HG02981 (cell line): ENCODE results near the gene NRXN3.
A peak's percentile ranks its signal among the peaks of the same experiment; 100 is the strongest.

Experiments used
- ATAC-seq: cut with Tn5 transposase; IDR thresholded peaks from one replicate; pipeline ENCODE4 v1.9.1; 2021; ENCODE audit warnings: mild to moderate bottlenecking, moderate library complexity; ENCODE audit not compliant: unreplicated experiment

The NRXN3 gene

DNA sequence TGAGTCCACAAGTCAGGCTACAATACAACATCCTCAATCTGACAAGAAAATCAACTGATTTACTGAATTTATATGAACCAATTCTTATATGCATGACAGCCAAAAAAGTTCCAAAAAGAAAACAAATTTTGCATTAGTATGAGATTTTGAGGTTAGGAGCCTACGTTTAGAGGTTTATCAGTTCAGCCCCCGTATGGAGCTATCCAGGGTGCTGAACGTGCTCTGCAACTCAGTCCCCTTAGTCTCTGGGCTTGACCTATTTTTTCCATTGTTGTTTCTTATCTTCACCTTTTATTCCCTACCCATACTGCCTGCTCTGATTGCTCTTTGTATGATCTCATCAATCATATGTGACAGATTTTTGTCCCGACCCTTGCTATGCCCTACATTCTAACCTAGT, 693.0 kb downstream of the NRXN3 start:
- ATAC-seq = no peak

DNA sequence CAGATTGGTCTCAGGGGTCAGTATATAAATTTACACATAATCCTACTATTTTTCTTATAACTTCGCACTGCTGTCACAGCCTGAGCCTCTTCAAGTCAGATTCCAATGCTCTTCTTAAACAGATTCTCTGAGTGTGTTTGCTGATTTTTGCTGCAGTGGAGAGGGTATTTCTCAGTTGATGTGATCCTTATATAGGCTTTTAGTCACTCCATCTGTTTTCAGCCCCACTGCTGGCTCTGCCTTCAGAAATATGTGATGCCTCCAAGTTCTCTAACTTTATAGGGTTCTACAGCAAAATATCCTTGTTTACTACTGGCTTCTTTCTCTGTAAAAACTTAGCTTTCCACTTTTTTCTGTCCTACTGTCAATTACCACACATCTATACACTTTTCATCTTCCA, 702.7 kb downstream of the NRXN3 start:
- ATAC-seq = no peak

DNA sequence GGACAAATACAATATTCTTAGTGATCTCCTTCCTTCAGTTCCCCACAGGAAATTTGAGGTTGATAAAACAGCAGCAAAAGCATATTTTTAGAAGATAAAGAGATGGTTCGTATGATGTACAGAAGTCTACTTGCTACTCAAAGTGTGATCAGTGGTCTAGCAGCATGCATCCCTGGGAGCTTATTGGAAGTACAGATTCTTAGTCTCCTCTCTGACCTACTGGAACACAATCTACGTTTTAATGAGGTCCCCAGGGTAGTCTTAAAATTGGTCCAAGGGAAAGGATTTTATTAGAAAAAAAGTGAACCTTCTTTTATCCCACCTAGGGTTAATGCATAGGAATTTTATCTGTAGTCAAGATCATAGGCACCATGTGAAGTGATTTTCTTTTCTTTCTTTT, 703.4 kb downstream of the NRXN3 start:
- ATAC-seq = no peak

DNA sequence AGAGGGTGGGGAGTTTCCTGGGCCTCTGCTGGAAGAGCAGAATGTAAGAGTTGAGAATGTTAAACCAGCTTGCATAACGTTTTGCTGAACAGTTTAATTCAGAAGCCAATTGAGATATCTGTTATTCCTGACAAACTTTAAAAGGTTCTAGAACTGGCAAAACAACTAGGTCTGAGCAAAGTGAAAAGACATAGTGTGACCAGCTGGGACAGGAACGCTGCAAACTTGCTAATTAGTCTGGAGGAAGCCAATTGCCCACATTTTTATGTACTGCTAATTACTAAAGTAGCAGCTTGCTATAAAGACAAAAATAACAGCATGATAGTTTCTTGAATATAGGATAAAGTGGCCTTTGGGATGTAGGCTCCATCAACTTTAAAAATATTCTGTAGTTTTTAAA, 704.9 kb downstream of the NRXN3 start:
- no peak for ATAC-seq

DNA sequence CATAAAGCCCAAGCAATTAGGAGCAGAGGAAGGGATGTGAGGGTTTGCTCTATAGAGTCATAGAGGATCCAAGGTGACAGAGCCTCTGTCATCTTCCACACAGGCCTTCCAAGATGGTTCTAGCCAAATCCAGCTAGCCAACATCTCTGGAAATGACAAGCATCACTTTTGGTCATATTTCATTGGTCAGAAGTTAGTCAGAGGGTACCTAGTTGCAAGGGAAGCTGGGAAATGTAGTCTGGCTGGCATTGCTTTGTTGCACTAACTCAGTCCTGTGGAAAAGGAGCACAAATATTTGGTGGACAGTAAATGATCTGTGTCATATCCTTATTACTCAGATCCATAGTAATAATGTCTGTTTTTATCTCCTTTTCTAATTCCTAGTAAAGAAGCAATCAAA, 715.7 kb downstream of the NRXN3 start:
- ATAC-seq = no peak

DNA sequence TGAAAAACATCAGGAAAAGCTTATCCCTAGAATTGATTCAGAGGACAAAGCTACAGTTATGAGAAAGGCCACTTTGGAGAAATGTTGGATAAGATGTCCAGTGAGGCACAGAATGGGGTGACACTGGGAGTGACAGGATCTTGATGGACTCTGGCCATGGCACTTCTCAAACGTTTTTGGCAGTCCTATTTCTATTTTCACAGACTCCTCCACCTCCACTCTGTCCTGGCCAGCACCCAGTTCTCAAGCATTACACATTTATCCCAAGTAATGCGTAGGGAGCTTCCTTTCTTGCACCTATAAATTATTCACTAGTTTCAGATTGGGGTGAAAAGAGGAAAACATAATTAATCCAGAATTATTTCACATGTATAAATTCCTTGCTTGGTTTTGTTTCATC, 727.3 kb downstream of the NRXN3 start:
- no peak for ATAC-seq

DNA sequence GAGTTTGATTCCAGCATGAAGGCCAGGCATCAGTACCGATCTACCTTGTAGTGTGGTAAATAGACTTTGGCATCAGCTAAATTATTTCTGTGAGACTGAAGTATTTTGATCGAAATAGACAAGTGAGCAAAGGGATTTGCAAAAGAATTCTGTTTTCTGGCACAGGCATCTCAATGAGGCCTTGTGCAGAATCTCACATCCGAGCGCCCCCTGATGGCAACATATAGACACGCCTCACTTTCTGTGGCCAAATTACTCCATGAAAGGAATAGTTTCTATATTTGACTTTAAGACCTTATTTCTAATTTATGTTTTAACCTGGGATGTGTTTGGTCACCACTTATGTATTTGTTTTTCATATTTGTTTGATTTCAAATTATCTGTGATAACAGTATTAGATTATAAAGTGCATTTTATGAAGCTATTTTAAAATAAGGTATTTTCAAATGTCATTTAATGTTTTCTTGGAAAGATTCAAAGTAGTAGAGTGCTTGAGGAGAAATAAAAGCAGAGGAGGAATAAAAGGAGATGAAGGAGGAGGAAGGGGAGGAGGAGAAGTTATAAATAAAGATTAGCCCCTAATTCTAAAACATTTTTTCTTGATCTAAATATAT, 731.9 kb downstream of the NRXN3 start:
- no peak for ATAC-seq

DNA sequence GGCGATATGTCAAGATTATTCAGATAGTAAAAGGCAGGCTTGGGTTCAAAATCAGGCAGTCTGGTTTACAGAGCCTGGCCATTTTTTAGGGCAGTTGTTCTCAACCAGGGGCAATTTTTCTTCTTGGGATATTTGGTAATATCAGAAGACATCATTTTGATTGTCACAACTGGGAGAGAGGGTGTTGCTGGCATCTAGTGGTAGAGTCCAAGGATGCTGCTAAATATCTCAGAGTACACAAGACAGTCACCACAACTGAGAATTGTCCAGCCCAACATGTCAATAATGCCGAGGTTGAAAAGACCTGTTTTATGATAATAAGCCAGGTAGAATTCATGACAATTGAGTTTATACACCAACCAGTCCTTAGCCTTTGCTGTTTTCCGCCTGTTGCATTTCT, 733.9 kb downstream of the NRXN3 start:
- no peak for ATAC-seq

DNA sequence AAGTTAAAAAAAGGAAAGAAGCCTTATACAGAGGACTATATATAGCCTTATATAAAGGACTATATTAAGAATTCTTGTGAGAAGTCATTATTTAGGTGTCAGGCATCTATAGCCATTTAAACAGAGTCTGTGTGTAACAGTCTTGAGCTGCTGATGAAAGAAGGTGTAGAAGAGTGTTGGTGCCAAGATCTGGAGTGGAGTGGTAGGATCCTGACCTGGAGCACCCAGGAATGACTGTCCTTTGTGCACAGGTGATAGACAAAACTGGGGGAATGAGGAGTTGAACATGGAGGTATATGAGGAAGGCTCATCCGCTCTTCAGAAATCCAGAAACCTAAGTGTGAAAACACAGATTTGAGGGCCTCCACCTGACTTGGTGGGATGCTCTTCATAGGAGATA, 747.3 kb downstream of the NRXN3 start:
- ATAC-seq = no peak

DNA sequence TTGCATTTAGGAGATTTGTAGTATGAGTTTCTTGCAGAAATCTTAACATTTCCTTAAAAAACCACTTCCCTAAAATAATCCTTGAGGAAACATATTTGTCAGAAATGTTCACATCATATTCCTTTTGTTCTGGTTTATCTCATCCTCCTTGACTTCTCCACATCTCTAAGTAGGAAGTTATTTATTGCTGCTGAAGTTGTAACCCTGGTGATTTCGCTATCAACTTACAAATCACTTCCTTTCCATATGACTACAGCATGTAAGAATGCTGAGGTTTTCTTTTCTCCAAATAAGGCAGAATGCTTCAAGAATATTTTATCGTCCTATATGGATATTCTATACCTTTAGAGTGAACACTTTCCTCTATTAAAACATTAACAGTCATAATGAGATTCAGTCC, 751.7 kb downstream of the NRXN3 start:
- ATAC-seq = no peak

DNA sequence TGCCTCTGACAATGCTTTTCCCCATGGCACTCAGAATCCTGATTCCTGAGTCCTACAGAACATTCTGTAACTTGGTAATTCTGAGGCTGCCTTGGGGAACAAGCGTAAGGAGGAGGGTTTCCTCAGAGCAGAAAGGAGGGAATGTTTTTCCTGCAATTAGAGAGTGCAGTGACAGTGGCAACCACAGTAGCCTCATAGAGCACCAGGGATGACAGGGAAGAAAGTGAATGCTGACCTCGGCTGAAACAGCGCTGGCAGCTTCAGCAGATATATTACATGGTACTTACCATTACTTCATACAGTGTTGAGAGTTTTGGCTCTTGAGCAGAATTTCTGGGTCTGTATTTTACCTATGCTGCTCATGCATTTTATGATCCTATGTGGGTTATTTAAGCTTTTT, 757.1 kb downstream of the NRXN3 start:
- no peak for ATAC-seq

DNA sequence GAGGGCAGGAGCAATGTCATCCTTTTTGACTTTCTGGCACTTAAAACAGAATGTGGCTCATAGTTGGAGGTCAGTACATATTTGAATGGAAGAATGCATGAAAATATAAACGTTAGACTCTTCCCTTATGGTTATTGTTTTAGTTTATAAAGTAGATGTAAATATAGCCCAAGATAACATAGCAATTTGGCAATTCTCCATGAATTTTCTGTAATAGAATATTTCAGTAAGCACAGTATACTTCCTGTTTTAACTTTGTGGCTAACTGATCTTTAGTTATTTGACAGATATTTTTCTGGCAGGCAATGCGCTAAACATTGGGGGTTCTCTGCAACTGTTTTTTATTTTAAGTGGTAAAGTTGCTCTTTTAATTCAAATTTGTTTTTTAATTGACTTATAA, 763.0 kb downstream of the NRXN3 start:
- ATAC-seq = no peak

DNA sequence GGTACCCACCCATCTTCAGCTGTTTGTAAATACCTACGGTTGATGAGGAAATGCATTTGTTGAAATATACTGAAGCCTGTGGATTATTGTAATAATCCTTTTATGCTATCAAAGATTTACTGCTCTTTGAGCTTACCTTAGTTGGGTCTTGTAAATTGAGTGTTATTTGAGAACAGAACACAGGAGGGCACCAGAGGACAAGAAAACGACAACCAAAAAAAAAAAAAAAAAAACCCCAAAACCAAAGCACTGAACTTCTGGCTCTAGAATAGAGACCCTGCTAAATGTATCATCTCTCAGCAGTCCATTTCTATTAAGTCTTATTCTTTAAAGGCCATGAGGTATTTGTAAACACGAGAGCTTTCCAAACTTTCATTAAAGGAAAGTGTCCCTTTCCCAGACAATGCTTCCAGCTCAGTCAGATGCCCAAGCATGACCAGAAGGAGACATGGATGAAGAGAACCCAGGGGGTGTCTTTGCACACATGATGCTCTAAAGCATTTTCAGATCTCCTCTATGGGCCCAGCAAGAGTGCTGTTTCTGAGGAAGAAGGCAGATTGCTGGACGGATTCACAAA, 763.9 kb downstream of the NRXN3 start:
- no peak for ATAC-seq

DNA sequence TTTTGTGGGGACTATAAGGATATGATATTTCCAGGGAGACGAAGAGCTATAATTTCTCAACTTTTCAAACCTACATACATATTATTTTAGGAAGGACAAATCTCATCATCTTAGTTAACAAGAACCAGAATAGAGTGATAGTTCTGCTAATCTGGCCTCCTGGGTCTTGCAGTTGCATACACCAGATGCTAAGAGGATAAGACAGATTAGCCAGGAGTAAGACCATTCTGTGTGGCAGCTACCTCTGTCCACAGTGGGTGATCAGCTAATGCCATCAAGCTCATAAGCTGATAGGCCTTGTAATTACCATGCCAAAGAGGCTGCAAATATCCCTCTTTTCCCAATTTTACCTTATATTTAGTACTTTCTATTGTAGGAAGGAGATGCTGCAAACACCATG, 776.8 kb downstream of the NRXN3 start:
- ATAC-seq = no peak

DNA sequence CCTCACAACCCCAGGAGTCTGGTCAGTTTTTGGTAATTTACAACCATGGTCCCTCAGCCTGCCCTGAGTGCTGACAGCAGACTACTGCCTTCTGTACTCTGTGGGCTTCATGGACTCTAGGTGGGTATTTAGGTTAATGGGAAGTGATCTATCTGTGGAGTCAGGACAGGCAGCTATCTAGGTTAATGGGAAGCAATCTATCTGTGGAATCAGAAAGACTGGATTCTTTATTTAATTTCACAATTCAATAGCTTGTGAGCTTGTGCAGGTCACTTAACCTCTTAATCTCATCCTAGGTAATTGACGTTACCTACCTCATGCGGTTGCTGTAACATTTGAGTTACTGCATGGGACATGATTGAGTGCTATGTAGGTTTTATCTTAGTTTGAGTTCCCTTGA, 777.5 kb downstream of the NRXN3 start:
- no peak for ATAC-seq

DNA sequence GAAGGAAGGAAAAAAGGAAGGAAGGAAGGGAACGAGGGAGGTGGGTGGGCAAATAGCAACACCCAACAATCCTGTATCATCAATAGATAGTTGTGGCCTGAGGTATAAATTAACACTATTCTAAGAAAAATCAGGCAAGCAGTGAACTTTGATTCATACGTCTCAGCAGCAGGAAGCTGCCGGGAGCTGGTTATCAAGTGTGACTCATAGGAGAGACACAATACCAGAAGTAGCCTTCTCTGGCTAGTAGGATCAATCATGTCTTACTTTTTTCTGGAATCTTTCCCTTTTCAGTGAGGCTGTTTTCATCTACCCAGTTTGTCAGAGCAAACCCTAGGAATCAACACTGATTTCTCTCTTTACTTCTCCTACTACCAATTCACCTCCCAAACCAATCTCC, 780.5 kb downstream of the NRXN3 start:
- ATAC-seq = no peak

DNA sequence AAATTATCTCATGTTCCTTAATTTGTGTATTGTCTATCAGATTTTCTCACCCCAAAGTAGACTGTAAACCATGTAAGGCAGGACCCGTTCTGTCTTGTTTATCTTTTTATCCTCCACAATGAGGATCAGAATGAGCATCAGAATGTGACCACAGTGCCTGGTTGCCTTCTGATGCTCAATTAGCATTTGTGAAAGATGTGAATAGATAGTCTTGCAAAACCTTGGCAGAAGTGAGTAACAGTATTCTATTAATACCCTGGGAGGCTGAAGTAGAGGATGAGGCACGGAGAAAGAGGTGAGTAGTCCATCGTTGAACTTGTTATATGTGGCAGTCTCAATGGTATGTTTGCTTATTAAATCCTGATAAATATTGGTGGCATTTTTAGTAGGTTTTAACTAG, 781.4 kb downstream of the NRXN3 start:
- no peak for ATAC-seq

DNA sequence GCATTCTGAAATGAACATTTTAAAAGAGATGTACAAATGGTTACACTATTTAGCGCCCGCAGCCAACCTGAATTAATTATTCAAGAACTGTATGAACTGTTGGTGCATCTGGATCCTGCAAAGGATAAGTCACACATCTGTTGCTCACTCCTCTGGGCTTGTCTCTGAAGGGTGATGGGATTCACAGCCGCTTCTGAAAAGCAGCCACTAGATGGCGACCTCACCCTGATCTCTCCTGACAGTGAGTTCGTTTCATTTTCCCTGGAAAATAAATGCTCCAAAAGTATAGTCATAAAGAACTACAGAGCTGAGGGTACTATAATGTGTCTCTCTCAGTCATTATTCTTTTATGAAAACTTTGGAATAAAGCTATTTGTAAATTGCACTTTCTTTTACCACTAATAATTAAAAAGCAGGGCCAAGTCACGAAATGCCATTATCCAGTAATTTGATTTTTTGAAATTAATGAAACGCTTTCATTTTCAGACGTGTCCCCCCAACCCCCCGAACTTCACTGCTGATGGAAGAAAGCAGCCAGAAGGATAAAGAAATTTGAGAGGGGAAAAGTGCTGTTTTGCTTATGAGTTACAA, 789.6 kb downstream of the NRXN3 start:
- peak; percentile 90 for ATAC-seq

DNA sequence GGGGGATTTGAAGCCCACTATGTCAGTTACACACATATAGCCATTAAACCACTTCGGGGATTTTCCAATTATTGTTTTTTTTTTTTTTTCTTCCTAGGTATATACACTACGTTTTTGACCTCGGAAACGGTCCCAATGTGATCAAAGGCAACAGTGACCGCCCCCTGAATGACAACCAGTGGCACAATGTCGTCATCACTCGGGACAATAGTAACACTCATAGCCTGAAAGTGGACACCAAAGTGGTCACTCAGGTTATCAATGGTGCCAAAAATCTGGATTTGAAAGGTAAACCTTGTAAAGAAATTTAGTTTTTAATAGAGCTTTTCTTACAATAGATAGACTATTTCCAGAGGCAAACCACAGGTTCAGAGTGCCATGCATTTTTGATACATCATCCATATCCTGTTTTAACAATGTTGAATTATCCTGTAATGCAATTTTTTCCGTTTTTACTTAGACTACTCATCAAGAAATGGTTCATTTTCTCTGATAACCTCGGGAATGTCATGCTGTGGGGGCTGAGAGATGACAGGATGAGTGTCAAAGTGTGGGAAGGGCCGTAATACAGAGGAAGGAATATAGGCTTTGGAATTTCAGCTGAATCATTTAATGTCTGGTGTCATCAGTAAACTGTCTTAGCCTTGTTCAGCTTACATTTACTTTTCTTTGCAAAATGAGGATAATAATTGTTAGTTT, 797.1 kb downstream of the NRXN3 start:
- ATAC-seq = no peak

DNA sequence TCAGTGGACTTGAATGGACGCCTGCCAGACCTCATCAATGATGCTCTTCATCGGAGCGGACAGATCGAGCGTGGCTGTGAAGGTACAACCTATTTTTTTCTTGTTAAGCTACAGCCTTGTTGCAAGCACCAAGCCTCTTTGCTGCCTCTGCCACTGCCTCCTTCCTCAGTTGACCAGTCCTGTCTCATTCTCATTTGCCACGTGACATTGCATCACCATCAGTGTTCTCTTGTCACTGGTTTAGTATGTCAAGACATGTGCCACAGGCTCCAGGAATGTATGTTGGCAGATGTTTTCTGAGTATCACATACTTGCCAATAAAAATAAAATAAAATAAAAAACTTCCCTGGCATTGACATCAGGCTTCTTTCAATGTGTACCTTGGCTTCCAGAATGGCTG, 798.1 kb downstream of the NRXN3 start:
- no peak for ATAC-seq

DNA sequence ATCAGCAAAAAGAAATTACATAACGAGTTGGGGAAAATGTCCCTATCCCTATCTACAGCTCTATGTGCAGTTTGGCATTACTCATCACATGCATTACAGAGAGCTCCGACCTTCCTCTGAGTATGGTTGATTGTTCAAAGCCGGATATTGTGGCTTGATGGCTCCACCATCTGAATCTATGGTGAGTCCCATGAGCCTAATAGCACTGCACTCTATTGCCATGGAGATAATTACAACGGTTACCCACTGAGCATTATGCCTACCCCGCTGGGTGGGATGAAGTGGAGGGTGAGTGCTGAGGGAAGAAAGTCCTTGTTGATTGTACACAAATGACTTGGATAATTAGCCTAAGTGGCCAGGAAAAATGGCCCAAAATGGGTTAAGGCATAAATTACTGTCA, 800.5 kb downstream of the NRXN3 start:
- ATAC-seq = no peak

DNA sequence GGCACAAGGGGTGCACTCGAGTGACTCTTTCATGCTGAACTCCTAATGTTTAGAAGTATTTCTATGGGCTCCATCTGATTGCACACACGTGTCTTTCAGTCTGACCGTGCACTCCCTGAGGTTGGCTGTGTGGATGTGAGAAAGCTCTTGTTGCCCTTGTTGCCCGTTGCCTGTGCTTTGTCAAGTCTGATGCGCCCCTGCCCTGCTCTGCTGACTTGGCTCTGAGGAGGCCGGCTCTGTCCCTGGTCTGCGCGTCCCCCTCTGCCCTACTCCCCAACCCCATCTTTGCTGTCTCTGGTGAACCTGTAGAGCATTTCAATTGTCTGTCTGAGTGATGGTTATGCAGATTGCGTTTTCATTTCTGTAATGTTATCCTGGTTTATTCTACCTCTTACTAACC, 802.3 kb downstream of the NRXN3 start:
- no peak for ATAC-seq
